Fibroblast of mammary gland (primary cell): ENCODE data around the gene DNAH7.
A peak's percentile ranks its signal among the peaks of the same experiment; 100 is the strongest.

Source experiments
- DNase-seq: peaks from one replicate; pipeline ENCODE4 v3.0.0-alpha.2; 2010; ENCODE audit warnings: low read depth
- H3K4me3 ChIP-seq: 2 replicates; pipeline ENCODE4 v1.5.1; 2011; ENCODE audit warnings: low read depth, mild to moderate bottlenecking, low read length, moderate library complexity; ENCODE audit not compliant: control insufficient read depth
- TF ChIP-seq, protein P1 (sequence below): conservative IDR thresholded peaks from 2 replicates; pipeline ENCODE4 v1.5.1; 2011; ENCODE audit warnings: low read depth, low read length, inconsistent platforms; ENCODE audit not compliant: control insufficient read depth, insufficient read depth

DNAH7 gene

DNA sequence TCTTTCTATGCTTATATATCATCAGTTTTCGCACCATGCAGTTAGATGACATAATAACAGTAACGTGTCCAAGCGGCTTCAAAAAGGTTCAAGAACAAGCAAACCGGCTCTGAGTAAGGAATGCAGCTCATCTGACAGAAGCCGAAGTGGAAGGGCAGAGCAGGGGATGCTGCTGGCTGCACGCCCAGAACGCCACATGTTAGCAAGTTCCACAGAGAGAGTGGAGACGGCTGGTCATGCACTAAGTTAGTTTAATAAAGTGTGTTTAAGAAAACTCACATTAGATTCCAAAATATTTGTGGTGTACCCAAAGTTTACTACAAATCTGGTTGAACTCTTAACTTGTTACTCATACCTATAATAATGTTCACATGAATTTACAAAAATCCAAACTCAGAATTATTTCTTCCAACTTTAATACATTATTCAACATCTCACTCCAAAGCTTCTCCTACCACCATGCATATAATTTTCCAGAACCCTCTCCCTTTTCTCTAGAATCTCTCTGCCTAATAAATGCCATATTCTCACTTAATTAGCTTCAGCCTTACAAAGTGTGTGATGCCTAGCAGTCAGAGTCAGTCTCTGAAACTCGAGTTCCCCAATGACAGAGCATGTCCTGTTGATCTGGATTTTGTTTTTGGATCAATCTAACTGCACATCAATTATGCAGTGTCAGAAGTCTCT, 170.0 kb downstream of the DNAH7 start:
- no peak overlapping the region for H3K4me3 ChIP-seq
- peak; percentile 99 for DNase-seq
- TF ChIP-seq, protein P1, sequence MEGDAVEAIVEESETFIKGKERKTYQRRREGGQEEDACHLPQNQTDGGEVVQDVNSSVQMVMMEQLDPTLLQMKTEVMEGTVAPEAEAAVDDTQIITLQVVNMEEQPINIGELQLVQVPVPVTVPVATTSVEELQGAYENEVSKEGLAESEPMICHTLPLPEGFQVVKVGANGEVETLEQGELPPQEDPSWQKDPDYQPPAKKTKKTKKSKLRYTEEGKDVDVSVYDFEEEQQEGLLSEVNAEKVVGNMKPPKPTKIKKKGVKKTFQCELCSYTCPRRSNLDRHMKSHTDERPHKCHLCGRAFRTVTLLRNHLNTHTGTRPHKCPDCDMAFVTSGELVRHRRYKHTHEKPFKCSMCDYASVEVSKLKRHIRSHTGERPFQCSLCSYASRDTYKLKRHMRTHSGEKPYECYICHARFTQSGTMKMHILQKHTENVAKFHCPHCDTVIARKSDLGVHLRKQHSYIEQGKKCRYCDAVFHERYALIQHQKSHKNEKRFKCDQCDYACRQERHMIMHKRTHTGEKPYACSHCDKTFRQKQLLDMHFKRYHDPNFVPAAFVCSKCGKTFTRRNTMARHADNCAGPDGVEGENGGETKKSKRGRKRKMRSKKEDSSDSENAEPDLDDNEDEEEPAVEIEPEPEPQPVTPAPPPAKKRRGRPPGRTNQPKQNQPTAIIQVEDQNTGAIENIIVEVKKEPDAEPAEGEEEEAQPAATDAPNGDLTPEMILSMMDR: no peak

DNA sequence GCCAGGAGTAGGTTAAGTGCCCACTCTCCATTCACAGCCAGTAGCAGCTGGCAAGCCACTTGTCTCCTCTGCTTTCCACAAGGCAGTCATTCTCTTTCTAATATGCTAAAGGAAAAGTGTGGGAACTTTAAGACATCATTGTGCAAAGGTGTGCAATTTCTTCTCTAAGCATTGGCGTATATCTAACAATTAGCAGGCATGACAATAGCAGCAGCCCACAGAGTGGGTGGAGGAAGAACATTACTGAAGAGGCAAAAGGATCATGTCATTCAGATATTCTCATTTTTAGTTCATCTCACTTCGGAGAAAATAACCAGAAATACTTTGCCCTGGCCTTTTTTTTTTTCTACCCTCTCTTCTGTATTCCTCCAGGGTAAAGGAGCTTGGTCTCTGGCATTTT, 177.6 kb downstream of the DNAH7 start:
- TF ChIP-seq, protein P1: no peak
- DNase-seq: no peak
- no peak overlapping the region for H3K4me3 ChIP-seq

DNA sequence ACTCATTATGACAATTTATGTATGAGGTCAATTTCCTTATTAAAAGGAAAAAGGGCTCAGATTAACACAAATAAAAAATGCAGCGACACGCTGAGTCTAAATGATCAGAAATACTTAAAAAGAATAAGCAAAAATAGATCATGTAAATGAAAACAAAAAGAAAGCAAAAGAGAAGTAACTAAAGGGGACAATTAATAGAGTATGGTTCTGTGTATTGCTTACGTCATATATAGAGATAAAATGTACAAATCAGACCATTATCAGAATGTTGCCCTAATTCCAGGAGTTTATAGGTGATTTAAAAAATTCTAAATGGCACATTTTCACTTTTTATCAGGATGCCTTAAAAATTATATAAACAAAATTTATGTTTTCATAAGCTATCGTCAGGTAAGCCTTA, 189.5 kb downstream of the DNAH7 start:
- no peak overlapping the region for H3K4me3 ChIP-seq
- TF ChIP-seq, protein P1: no peak
- DNase-seq: no peak

DNA sequence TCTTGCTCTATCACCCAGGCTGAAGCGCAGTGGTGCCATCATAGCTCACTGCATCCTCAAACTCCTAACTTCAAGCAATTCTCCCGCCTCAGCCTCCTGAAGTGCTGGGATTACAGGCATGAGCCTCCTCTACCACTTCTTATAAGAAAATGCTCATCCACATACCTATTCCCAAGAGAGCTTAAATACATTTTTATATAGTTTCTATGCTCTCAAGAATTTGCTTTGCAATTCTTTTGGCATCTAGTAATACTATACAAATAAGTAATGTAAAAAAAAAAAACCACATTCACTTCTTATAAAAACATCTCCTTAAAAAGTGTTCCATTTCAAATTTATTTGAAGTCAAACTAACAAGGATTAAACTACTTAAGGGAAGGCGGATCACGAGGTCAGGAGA, 197.3 kb downstream of the DNAH7 start:
- TF ChIP-seq, protein P1: no peak
- no peak overlapping the region for H3K4me3 ChIP-seq
- no peak for DNase-seq

DNA sequence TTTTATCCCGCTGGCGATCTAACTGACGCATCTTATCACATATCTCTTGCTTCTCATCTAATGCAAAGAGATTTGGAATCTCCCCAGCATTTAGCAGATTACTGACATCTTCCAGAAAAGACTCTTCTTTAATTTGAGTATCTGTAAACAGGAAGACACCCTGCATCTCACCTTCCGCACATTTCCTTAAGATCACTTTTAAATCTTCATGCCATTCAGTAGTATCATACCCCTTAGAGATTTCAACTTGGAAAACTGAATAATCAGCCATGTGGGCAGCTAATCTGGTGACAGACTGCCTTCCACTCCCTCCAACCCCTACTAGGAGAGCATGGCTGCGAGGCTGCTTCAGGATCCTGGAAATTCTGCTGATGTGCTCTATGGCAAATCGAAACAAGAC, 204.3 kb downstream of the DNAH7 start:
- H3K4me3 ChIP-seq: no peak overlapping the region
- TF ChIP-seq, protein P1: no peak
- no peak for DNase-seq

DNA sequence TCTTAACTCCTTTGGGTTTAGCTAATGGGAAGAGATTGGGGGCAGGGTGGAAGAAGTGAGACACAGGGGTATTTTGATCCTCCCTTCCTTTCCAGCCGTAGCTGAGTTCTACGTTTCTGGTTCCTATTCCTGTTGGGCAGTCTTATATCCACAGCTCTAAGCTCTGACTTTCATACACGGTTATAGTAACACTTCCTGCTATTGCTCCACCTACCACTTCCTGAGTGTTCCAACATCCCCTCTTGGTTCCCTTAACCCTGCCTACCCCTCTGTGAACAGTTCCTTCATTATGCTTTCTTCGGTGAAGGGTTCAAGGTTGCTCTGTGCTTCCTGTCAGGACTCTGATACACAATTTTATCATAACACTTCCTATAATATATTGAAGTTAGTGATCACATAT, 205.1 kb downstream of the DNAH7 start:
- no peak for DNase-seq
- TF ChIP-seq, protein P1: no peak
- no peak overlapping the region for H3K4me3 ChIP-seq

DNA sequence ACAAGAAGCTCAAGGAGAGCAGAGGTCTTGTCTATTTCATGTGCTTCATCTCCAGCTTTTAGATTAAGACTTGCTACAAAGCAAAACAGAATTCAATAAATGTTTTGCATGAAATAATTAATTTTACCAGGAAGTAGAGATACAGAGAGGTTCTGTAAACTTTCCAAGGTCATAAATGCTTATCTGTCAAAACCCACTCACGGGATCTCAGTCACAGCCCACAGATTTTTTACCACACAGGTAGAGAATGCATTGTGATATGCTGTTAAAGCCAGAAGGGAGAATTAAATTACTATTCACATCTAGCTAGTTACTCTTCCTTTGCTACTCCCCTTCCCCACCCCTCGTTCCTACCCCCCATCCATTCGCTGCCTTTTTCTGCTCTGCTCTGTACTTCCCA, 205.5 kb downstream of the DNAH7 start:
- TF ChIP-seq, protein P1: no peak

More for the DNA sequence above, 205.5 kb downstream of the DNAH7 start:
- no peak for DNase-seq
- H3K4me3 ChIP-seq: no peak overlapping the region
